GM12801 (cell line): ENCODE data around the gene CBX2.

Experiments used
- CTCF ChIP-seq: IDR thresholded peaks from one replicate; pipeline ENCODE4 v1.5.1; 2011; ENCODE audit warnings: control low read depth; ENCODE audit not compliant: insufficient read length; ENCODE audit errors: extremely low read depth

Gene CBX2

GRCh38 chr17:79761894-79762589 is 15.9 kb upstream of the CBX2 start:
- no peak for TF ChIP-seq CTCF

- no peak for TF ChIP-seq CTCF
Observed at GRCh38 chr17:79765708-79766107, 12.2 kb upstream of the CBX2 start.

DNA sequence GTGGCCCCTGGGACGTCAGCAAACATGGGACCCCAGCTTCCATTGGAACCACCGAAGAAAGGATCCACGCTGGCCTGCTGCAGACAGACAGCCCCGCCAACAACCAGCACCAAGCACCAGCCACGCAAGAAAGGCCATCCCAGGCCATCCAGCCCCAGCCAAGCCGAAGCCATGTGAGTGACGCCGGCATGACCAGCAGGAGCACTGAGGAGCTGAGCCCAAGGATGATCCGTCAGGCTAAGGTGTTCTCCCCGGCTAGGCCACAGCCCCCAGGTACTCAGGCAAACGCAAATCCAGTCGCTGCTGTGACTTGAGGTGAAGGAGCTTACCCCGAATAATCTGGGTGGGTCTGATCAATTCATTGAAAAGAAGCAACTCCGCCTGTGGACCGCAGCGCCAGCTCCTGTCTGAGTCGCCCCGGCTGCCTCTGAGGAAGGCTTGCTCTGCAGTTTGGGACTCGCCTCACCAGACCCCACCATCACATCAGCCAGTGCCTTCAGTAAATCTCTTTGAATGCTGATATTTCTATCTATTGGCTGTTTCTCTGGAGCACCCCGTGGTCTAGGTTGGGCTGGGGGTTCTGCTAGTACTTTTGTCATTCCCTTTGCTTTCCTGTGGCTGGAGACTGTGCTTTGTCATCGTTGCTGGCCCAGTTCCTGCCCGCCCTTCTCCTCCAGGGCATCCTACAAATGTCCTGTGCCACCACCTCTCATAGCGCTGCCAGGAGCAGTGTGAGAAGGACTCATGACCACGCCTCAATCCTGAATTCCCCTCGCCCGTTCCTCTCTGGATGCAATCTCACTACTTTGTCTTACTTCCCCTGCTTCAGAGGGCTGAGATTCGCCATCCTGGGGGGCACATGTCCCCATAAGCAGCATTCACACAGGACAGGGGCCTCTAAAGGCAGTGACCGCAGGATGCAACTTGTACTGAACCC is 8.1 kb upstream of the CBX2 start:
- TF ChIP-seq CTCF: no peak

GRCh38 chr17:79771276-79771675 is 6.7 kb upstream of the CBX2 start:
- no peak for TF ChIP-seq CTCF

DNA sequence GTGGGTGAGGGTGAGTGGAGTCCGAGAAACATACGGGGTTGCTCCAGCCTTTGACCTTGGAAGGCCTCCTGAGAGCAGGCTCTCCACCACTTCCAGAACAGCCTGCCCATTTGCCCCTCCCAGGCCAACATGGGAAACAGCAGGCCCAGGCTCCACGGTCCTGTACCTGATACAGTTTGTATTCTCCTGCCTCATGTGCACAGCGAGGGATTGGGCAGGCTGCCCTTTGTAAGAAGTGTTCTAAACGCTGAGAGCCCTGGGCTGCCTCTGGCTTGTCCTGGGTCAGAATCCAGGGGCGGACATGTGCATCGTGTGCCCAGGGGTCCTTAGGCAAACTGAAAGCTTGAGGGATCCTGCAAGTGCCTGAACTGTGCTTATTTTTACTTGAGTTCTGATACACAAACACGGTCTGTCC is 3.4 kb upstream of the CBX2 start:
- no peak for TF ChIP-seq CTCF

DNA sequence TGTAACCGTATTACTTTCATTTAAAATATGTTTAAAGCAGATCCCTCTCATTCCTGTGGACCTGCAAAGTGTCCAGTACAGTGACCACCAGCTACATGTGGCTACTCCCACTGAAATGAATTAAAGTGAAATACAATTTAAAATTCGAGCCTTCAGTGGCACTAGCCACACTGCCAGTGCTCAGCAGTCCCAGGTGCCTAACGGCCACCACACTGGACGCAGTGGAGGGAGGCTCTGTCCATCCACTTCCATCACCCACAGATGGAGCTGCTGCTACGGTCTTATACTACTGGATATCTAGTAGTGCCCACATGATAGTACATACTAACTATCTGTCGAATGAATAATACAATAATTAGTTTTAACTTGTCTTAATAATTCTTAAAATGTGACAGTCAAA is 2.3 kb upstream of the CBX2 start:
- no peak for TF ChIP-seq CTCF

DNA sequence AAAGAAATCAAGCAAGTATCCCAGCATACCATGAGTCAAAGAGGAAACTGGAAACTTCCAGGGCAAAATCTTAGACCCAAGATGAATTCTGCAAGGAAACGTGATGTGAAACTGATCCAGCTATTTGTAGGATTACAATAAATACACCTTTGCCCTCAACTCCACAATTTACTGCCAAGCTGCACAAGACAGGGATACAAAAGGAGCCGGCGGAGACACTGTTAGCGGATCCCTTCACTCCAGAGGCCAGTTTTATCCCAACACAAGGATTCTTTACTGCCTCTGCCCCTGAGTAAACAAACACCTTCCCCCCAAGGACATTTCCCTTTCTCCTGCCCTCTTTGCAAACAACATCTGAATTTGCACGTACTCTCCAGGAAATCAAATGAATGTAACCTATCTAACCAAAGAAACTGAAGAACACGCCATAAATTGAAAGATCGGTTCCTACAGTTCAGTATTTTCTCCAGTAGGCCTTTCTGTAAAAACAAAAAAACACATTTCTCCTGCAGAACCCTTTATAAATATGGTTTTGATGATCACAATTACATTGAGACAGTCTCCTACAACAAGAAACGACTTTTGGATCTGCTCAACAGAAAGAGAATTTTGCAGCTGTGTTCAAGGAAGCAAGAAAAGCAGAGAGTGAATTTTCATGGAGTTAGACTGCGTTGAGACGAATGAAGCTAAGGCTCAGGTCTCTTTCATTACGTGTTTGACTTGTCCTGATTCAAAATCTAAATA is 1.4 kb upstream of the CBX2 start:
- no peak for TF ChIP-seq CTCF
